Left lung (tissue), 10 donors: ENCODE results near the gene PRSS36. TPM values are rescaled to one million over a fixed set of nuclear protein-coding genes. Genes with fewer than 3 reads are reported as not detected.

ENCODE experiments used
- ATAC-seq: fragments of 200-7000 bp; cut with Tn5 transposase; one replicate; pipeline ENCODE4 v1.9.1; 2020; ENCODE audit warnings: moderate library complexity
- DNase-seq, 4 donors: peaks; one replicate each; pipeline ENCODE4 v3.0.0-alpha.2; 2013 to 2020
- H3K27ac ChIP-seq, 2 donors: fragments of 200-600 bp; sonication (generic) in 1 of 2; one replicate each; pipeline versions ENCODE4 v1.5.0 to v1.8.0; 2020 to 2021
- H3K27me3 ChIP-seq, 2 donors: fragments of 200-600 bp; sonication (generic) in 1 of 2; one replicate each; pipeline versions ENCODE4 v1.5.0 to v1.8.0; 2020 to 2021
- H3K36me3 ChIP-seq, 2 donors: fragments of 200-600 bp; sonication (generic) in 1 of 2; one replicate each; pipeline versions ENCODE4 v1.5.0 to v1.8.0; 2020 to 2021
- H3K4me1 ChIP-seq, 2 donors: fragments of 200-600 bp; one replicate each; pipeline ENCODE4 v1.8.0; 2021
- H3K4me3 ChIP-seq, 2 donors: fragments of 200-600 bp; sonication (generic) in 1 of 2; one replicate each; pipeline versions ENCODE4 v1.5.0 to v1.8.0; 2020 to 2021; ENCODE audit warnings: mild to moderate bottlenecking in 1 of 2
- H3K9me3 ChIP-seq, 2 donors: fragments of 200-600 bp; sonication (generic) in 1 of 2; one replicate each; pipeline versions ENCODE4 v1.5.0 to v1.8.0; 2020 to 2021
- CTCF ChIP-seq, 2 donors: fragments of 200-600 bp; sonication (generic) in 1 of 2; IDR thresholded peaks; one replicate each; pipeline versions ENCODE4 v1.5.0 to v1.8.0; 2021; ENCODE audit warnings: antibody characterized with exemption in 2 of 2
- intact Hi-C, 2 donors: fragments of 100-400 bp; cut with DNase I; formaldehyde crosslinking; loops; one replicate each; pipeline versions ENCODE4 v1.11.2 to v1.14.2; 2022
- polyA plus RNA-seq, 6 donors: library from polyadenylated mRNA; unstranded; fragments of 120-200 nt; gene quantifications; one replicate each; pipeline ENCODE4 v1.2.1, GENCODE V29; 2013; ENCODE audit not compliant: insufficient read length in 6 of 6
- total RNA-seq, 2 donors: library from RNA; stranded (reverse); fragmentation: NEBNext Ultra II Directional; extraction: Animal tissue kit (Norgen Biotek cat#: 25700); gene quantifications; one replicate each; pipeline ENCODE4 v1.2.1, GENCODE V29; 2021
- donor health status: DM: no; HTN: yes; CAD: no.
- donor health status: DM: no; HTN: no; CAD: no.

PRSS36 gene
- total and polyA plus RNA-seq, 8 donors, result 0.70 to 5.8 (median 2.1) TPM

- Histone ChIP-seq H3K27me3 (no peaks in the 10 kb centered on the region), H3K4me3 (no peak overlapping the region), H3K27ac (no peak overlapping the region), H3K36me3 (peaks cover 5 to 100% of the 10 kb centered on the region in 2 donors), H3K4me1 (peaks cover 0 to 22% of the 10 kb centered on the region in 2 donors), H3K9me3 (no peaks in the 10 kb centered on the region)
- no peak for DNase-seq
- TF ChIP-seq CTCF (IDR thresholded peaks at IDR 0.05), result no peak
- intact Hi-C loops, result no loop called here
- no peak for ATAC-seq
These were observed 41.1 kb upstream of the PRSS36 start for GRCh38 chr16:31190818-31191444.

GRCh38 chr16:31190061-31190460 is 40.2 kb upstream of the PRSS36 start:
- Histone ChIP-seq H3K27ac (no peak overlapping the region), H3K4me1 (peaks cover 0 to 27% of the 10 kb centered on the region in 2 donors), H3K9me3 (no peaks in the 10 kb centered on the region), H3K4me3 (no peak overlapping the region), H3K27me3 (no peaks in the 10 kb centered on the region), H3K36me3 (peaks cover 5 to 100% of the 10 kb centered on the region in 2 donors)
- DNase-seq (no peak), ATAC-seq (no peak)
- intact Hi-C loops, result no loop called here
- no peak for TF ChIP-seq CTCF (IDR thresholded peaks at IDR 0.05)

- H3K4me1 ChIP-seq, result peaks cover 0 to 31% of the 10 kb centered on the region in 2 donors
- no peak overlapping the region for H3K4me3 ChIP-seq
- no peaks in the 10 kb centered on the region for H3K9me3 ChIP-seq
- H3K27ac ChIP-seq, result no peak overlapping the region
- no peak for ATAC-seq
- TF ChIP-seq CTCF (IDR thresholded peaks at IDR 0.05), result no peak
- intact Hi-C loops, result no loop called here
- no peak for DNase-seq
- H3K27me3 ChIP-seq, result no peaks in the 10 kb centered on the region
- H3K36me3 ChIP-seq, result peaks cover 5 to 100% of the 10 kb centered on the region in 2 donors
These were observed 39.5 kb upstream of the PRSS36 start for GRCh38 chr16:31189412-31189778.

- Histone ChIP-seq H3K4me3 (no peak overlapping the region), H3K9me3 (no peaks in the 10 kb centered on the region), H3K36me3 (peaks cover 5 to 100% of the 10 kb centered on the region in 2 donors), H3K4me1 (peaks cover 0 to 37% of the 10 kb centered on the region in 2 donors), H3K27me3 (no peaks in the 10 kb centered on the region), H3K27ac (no peak overlapping the region)
- TF ChIP-seq CTCF (IDR thresholded peaks at IDR 0.05), result no peak
- ATAC-seq (no peak), DNase-seq (no peak)
- intact Hi-C loops, result no loop called here
These were observed 38.9 kb upstream of the PRSS36 start for GRCh38 chr16:31188450-31189411.

GRCh38 chr16:31187808-31188189 is 37.9 kb upstream of the PRSS36 start:
- H3K9me3 ChIP-seq, result no peaks in the 10 kb centered on the region
- intact Hi-C loops, result no loop called here
- no peak overlapping the region for H3K4me3 ChIP-seq
- H3K27me3 ChIP-seq, result no peaks in the 10 kb centered on the region
- DNase-seq (no peak), ATAC-seq (no peak)
- TF ChIP-seq CTCF (IDR thresholded peaks at IDR 0.05), result no peak
- peaks cover 6 to 46% of the 10 kb centered on the region in 2 donors for H3K4me1 ChIP-seq
- H3K36me3 ChIP-seq, result peaks cover 5 to 100% of the 10 kb centered on the region in 2 donors
- H3K27ac ChIP-seq, result no peak overlapping the region
